ENCODE results near the gene RSPO3. TPM values are rescaled to one million over a fixed set of nuclear protein-coding genes. Genes with fewer than 3 reads are reported as not detected.

Gene RSPO3
- total RNA-seq, 1 donor from 2014 or later = 32.3 TPM

- H3K27me3 Mint-ChIP-seq = peaks cover 74% of the 10 kb centered on the region
- peak; percentile 75 for DNase-seq (ENCODE audit: extremely low spot score, unreplicated experiment)
These were observed 891 bp downstream of the RSPO3 start for GRCh38 chr6:127119102-127120022.

GRCh38 chr6:127120023-127120786, 1.7 kb downstream of the RSPO3 start:
- no peaks in the 10 kb centered on the region for H3K36me3 Mint-ChIP-seq
- peaks cover 65% of the 10 kb centered on the region for H3K27me3 Mint-ChIP-seq
- no peaks in the 10 kb centered on the region for H3K9me3 Mint-ChIP-seq
- no peak overlapping the region for H3K27ac Mint-ChIP-seq
- H3K4me3 Mint-ChIP-seq = peak overlapping the region; percentile 93
- TF ChIP-seq CTCF (conservative IDR thresholded peaks at IDR 0.05) = no peak
- peaks cover 26% of the 10 kb centered on the region for H3K4me1 Mint-ChIP-seq (ENCODE audit: unreplicated experiment)
- DNase-seq (ENCODE audit: extremely low spot score, unreplicated experiment) = peak; percentile 73

More at GRCh38 chr6:127119102-127120022, 891 bp downstream of the RSPO3 start:
- no peak for TF ChIP-seq CTCF (conservative IDR thresholded peaks at IDR 0.05)
- H3K4me1 Mint-ChIP-seq (ENCODE audit: unreplicated experiment) = peaks cover 26% of the 10 kb centered on the region
- peak overlapping the region; percentile 93 for H3K4me3 Mint-ChIP-seq
- no peaks in the 10 kb centered on the region for H3K9me3 Mint-ChIP-seq
- H3K36me3 Mint-ChIP-seq = no peaks in the 10 kb centered on the region
- H3K27ac Mint-ChIP-seq = no peak overlapping the region

GRCh38 chr6:127120787-127121636, 2.5 kb downstream of the RSPO3 start:
- H3K4me3 Mint-ChIP-seq = peak overlapping the region; percentile 93
- peak; percentile 85 for DNase-seq (ENCODE audit: extremely low spot score, unreplicated experiment)
- TF ChIP-seq CTCF (conservative IDR thresholded peaks at IDR 0.05) = peak; percentile 94
- no peaks in the 10 kb centered on the region for H3K36me3 Mint-ChIP-seq
- H3K27me3 Mint-ChIP-seq = peaks cover 57% of the 10 kb centered on the region
- H3K9me3 Mint-ChIP-seq = no peaks in the 10 kb centered on the region
- peak overlapping the region; percentile 55 for H3K27ac Mint-ChIP-seq
- H3K4me1 Mint-ChIP-seq (ENCODE audit: unreplicated experiment) = peaks cover 24% of the 10 kb centered on the region

- no peaks in the 10 kb centered on the region for H3K9me3 Mint-ChIP-seq
- TF ChIP-seq CTCF (conservative IDR thresholded peaks at IDR 0.05) = peak; percentile 7
- H3K36me3 Mint-ChIP-seq = no peaks in the 10 kb centered on the region
- peak overlapping the region; percentile 93 for H3K4me3 Mint-ChIP-seq
- DNase-seq (ENCODE audit: extremely low spot score, unreplicated experiment) = no peak
- peaks cover 21% of the 10 kb centered on the region for H3K4me1 Mint-ChIP-seq (ENCODE audit: unreplicated experiment)
- peak overlapping the region; percentile 55 for H3K27ac Mint-ChIP-seq
- H3K27me3 Mint-ChIP-seq = peaks cover 51% of the 10 kb centered on the region
These were observed 3.1 kb downstream of the RSPO3 start for GRCh38 chr6:127121637-127121960.

- DNase-seq (ENCODE audit: extremely low spot score, unreplicated experiment) = no peak
- Mint-ChIP-seq H3K9me3 (no peaks in the 10 kb centered on the region), H3K27ac (no peak overlapping the region), H3K36me3 (no peaks in the 10 kb centered on the region), H3K4me1 (ENCODE audit: unreplicated experiment) (peaks cover 15% of the 10 kb centered on the region), H3K4me3 (peak overlapping the region; percentile 26), H3K27me3 (peaks cover 32% of the 10 kb centered on the region)
- no peak for TF ChIP-seq CTCF (conservative IDR thresholded peaks at IDR 0.05)
These were observed 5.7 kb downstream of the RSPO3 start for GRCh38 chr6:127124172-127124571.

Data from type B pancreatic cell (in vitro differentiated cells).